HuH-7 (cell line): Measurements from ENCODE around the gene FXYD6.
"Not testable (repeated sequence)": the region's sequence is repeated elsewhere in the genome, so short reads cannot be mapped to it uniquely, and the experiment has no call there.

Experiments used
- DNase-seq: peaks from one replicate; pipeline ENCODE4 v3.0.0; 2011; ENCODE audit warnings: low spot score

FXYD6 gene

DNA sequence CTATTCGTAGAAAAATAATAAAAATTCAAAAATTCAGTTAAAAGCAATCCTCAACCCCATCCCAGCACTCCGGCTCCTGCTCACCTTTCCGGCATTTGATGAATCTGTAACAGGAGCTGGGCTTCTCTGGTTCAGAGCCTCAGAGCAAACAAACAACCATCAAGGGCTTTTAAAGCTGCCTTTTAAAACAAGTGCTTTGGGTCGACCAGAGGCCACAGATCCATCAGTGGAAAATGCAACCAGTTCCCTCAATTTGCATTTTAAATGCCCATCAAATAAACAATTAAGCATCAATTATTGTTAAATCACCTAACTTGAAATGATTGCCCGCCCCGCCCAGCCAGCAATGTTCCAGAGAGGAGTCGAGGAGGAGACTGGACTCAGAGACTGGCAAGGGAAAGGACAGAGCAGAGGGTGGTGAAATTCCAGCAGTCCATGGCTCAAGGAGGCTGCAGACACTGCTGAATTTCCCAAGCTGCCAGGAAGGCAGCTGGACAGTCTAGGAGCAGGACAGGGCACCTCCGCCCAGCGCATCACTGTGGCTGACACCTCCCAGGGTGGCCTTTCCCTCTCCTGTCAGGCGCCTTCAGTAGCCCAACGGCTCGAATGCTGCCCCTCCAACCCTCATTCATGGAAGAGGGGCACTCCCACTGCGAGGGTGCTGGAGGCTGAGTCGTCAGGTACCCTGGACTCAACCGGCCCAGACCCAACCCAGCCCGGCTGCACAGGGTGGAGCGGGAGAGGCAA is 7.5 kb downstream of the FXYD6 start:
- no peak for DNase-seq

DNA sequence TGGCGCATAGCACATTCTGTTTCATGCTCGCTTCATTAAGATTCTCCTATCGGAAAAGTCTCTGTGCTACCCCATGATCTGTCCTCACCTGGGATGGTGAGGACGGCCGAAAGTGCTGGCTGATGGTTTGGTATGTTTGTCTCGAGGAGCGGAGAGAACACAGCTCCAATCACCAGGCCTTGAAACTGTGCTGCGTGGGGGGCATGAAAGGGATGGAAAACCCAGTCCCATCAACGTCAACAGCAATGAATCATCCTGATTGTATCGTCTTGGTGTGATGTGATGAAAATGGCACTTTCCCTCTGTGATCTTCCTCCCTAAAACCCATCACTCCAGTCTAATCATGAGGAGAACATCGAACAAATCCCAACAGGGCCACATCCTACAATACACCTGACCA is 8.4 kb downstream of the FXYD6 start:
- DNase-seq: no peak

DNA sequence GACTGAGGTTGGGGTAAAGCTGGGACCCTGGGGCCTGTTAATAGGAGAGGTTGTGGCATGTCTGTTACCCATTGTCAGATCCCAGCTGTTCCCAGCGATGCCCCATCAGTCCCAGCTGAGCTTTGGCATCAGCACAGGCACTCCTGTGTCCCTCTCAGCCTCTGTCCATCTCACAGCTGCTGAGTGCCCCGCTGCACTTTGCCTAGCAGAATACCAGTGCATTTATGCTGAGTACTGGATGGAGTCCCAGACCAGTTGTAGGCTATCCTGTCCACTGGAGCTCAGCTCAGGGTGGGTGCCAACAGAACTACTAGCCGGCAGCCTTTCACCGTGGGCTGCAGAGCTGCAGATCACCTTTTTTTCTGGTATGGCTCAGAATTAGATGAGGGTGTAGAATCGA is 9.9 kb downstream of the FXYD6 start:
- no peak for DNase-seq

DNA sequence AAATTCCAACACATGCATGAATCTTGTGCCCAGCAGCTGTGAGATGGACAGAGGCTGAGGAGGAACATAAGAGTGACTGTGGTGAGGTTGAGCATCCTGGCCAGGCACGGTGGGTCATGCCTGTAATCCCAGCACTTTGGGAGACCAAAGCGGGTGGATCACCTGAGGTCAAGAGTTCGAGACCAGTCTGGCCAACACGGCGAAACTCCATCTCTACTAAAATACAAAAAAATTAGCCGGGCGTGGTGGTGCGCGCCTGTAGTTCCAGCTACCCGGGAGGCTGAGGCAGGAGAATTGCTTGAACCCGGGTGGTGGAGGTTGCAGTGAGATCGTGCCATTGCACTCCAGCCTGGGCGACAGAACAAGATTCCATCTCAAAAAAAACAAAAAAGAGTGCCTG is 10.9 kb downstream of the FXYD6 start:
- not testable (repeated sequence) for DNase-seq

DNA sequence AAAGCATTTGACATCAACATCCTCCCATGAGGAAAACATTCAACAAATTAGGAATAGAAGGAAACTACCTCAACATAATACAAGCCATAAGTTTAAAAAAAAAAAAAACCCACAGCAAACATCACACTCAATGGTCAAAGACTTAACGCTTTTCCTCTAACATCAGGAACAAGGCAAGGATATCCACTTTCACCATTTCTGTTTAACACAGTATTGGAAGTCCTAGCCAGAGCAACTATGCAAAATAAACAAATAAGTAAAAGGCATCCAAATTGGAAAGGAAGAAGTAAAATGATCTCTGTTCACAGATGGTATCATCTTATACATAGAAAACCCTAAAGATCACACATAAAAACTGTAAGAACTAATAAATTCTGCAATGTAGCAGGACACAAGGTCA is 13.1 kb downstream of the FXYD6 start:
- DNase-seq: no peak

DNA sequence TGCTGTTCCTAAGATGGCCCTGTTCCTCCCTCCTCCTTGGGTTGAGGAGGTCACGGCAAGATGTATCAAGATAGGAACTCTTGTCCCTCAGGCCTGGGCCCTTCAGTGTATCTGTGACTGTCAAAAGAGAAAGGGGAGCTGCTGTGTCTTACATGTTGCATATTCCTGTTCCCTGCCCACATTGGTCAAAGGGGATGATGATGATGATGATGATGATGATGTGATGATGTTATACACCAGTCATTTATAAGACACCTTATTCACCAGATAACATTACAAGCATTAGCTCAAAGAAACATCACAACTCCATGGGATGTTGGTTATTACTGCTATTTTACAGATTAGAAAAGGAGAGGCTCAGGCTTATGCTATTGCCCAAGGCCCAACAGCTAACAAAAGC is 13.7 kb downstream of the FXYD6 start:
- DNase-seq: no peak

DNA sequence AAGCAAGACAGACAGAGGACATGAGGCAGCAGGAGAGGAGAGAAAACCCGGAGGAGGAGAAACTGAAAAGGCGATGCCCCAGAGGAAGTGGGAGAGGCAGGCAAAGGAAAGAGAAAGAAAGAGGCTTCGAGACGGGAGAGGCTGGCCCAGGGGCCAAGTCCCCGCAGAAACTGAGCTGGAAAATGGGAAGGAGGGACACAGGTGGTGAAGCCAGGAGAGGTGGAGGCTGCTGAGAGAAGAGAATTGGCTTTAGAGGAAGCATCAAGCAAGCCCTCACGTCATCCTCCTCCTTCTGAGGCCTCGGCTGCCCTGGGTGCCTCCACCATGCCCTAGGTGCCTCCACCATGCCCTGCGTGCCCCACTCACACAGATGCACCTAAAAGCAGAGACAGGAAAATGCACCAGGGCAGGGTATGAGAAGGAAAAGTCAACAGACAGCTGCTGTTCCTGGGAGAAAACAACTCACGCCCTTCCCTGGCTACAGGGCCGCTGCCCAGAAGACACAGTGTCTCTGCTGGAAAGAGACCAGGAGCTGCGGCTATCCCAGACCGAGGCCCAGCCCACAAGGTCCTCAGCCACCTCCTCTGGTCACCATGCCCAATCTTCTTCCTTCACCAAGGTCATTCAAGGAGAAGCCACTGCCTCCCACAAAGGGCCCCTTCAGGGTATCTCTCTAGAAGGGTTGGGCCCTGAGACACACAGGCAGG is 14.3 kb downstream of the FXYD6 start:
- no peak for DNase-seq

DNA sequence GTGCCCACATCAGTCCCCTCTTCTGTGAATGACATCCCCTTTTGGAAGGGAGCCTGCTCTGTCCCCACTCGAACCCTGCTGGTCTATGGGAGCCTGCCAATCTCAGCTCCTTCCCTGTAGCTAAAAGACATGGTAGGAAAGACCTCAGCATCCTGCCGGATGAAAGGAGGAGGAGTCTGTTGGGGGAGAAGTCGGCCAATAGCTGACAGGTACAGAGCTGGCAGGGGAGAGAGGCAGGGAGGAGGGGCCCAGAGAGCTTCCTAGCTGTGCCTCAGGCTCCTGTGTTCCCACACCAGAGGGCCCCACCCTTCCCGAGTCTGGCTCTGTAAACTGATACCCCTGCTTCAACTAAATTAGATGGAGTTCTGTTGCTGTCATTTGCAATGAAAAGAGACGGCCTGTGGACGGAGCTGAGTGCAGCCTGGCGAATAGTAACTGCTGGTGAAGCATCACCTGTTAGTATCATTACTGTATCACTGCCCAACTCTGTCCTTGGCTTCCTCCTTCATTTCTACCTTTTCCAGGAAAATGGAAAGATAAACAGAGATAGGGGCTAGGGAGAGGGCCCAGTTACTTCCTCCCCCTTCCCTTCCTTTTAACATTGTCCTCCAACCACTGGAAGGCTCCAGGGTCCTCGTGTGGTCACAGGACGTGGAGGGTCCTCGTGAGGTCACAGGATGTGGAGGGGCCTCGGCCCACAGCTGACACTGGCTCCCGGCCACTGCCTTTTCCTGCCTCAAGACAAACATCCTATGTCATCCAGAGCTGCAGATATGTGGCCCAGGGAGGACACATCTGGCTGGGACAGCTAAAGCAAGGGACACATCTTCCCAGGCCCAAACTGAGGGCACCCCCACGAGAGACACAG is 15.1 kb downstream of the FXYD6 start:
- DNase-seq: no peak

DNA sequence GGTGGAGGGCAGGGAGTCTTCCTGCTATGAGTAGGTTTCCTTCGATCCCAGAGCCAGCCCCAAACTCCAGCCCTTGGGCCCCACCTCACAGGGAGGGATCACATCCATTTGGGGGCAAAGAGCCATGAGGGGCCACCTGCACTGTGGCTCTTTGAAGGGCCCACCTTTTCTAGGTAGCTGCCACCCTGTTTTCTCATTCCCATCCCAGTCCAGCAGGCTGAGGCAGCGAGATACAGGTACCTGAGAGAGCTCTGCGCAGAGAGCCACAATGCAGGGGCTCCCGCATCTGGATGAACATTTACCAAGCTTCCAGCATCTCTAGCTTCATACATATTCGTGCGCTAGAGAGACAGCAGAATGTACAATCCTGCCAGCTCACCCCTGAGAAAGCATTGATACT is 16.3 kb downstream of the FXYD6 start:
- no peak for DNase-seq

DNA sequence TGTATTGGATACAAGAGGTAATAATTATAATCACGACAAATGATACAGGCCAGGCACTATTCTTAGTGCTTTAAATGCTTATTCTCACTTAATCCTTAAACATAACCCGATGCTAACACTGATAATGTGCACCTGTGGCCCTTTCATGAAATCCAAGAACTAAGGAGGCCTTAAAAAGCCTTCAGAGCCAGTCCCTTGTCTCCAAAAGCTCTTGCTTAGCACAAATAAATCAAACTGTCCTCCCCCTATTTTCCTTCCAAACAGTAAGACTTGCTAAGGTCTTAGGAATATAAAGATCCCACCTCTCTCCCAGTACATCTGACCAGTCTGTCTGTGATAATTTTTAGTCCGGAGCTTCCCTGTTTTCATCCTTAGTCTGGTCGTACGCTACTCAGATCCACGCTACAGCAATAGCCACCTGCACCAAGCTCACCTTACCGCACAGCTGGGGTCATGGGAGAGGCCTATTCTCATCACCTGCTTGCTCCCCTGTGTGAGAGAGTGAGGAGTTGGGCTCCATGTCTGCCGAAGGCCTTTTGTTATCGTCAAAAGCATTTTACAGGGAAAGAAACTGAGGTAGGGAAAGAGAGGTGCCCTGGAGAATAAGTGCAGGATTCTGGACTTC is 16.9 kb downstream of the FXYD6 start:
- no peak for DNase-seq

DNA sequence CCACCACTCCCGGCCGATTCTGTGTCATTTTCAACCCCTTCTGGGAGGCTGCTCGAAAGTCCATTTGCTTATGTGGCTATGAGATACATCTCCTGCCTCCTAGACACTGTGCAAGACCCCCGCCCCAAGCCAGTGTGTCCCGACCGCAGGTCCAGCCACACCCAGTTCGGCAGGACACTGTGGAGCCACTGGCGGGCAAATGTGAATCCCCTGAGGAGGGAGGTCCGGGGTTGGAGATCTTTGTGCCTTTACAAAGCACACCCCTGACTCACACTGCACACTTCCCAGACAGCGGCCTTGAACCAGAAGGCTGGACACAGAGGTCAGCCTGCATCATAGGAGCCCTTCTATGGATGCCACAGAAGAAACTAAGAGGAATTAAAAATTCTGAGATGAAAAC is 17.4 kb downstream of the FXYD6 start:
- DNase-seq: no peak

DNA sequence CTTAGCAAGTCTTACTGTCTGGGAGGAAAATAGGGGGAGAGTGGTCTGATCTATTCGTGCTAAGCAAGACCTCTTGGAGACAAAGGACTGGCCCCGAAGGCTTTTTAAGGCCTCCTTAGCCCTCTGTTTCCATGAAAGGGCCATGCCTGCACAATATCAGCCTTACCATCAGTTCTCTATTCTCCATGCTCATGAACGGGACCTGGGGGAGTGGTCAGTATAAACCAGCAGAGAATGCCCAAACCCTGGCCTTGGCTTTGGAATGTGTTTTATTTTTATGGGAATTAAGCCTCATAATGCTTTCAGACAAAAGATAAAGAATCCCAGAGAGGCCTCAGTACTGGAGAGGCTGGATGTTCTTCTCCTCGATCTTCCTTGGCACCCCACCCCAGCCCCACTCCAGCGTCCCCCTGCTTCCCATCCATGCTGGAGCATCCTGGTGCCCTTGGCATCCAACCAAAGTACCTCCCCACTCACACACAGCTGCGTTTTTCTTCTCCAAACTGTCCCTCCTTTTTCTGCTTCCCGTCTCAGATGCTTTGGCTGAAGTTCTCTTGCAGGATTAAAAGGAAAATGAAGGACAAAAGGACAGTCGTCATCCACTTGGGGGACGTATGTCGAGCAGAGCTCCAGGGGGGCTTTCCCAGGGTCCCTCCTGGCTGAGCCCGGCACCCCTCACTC is 18.6 kb downstream of the FXYD6 start:
- DNase-seq: no peak

DNA sequence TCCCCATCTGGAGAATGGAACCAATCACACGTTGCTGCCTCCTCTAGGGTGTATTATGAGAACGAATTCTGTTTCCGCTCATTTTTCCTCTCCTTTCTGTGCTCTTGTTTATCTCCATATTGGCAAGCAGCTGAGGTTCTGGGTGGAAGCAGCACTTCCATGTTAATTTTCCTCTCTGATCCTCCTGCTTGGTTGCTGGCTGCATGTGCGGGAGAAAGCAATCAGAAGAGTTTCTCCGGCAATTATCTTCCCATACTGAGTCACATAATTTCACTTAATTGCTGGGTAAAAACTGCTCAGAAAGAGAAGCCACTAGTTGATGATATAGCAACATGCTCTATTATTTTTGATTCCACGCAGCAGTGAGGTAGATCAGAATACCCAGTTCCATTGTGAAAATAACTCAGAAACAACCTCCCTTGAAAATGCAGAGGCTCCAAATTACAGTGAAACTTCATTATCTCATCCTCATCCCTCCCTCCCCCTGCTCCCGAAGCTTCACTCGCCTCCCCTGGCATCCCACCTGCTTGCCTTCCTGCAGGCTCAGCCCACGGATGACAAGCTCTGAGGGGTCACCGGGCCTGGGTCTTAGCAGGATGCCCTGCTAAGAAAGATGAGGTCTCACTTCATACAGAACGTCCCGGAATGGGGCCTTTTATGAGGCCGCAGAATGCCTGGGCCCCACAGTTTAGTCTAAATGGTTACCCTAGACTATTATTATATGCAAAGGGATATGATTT is 20.4 kb downstream of the FXYD6 start:
- no peak for DNase-seq

DNA sequence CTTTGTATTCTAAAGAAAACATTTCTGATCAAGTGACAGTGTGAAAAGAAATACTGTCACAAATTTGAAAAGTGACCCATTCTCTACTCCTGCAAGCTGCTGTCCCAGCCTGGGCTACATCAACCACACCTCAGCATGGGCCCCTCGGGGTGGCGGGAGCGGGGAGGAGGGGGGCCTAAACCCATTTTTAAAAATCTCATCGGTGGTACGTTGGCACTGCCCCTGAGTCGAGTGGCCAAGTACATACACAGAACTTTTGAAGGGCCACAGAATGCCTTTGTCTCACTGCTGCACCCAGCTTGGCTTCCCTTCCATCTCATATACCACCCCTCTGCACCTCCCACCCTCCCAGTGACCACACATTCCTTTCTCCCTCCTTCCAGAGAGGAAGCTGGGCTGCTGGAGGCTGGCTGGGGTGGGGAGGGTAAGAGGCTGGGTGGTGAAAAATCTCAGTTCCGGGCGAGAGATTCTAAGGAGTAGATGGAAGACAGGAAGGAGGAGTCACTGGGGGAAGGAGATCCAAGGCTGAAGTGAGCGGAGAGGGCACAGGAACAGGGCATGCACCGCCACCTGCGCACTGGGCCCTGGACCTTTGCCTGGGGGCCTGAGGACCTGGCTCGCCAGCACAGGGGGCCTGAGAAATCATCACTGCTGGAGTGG is 21.1 kb downstream of the FXYD6 start:
- DNase-seq: no peak

DNA sequence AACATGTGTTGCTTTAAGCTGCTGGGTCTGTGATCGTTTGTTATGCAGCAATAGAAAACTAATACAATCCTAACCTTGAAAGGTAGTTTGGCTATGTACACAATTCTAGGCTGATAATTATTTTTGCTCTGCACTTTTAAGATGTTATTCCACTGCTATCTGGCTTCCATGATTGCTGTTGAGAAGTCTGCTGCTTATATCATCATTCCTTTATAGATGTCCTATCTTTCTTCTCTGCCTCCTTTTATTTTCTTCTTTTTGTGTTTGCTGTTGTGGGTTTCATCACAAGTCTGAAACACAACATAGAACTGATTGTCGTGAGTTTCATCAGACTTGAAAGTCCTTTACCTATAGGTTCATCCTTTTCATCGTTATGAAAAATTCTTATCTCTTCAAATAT is 24.1 kb downstream of the FXYD6 start:
- DNase-seq: no peak

DNA sequence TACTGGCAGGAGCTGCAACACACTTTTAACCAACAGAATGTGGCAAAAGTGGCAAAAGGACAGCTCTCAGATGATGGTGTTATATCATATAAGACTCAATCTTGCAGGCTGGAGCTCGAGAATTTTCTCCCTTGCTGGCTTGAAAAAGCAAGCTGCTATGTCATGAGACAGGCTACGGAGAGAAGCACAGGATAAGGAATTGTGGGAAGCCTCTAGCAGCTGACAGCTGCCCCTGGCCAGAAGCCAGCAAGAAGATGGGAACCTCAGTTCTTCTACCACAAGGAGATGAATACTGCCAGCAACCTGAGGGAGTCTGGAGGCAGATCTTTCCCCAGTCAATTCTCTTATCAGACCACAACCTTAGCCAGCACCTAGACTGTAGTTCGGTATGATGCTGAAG is 24.6 kb downstream of the FXYD6 start:
- no peak for DNase-seq

DNA sequence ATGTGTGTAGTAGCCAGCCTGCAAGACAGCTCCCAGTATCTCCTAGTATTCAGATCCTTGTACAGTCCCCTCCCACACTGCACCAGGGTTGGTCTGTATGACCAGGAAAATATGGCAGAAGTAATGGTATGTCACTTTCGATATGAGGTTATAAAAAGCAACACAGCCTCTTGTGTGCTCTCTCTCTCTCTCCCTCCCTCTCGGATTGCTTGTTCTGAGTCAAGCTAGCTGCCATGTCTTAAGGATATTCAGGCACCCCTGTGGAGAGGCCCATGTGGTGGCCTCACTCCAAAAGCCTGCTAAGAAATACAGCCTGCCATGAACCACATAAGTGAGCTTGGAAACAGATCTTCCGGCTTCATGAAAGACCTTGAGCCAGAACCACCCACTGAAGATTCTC is 25.4 kb downstream of the FXYD6 start:
- DNase-seq: no peak

DNA sequence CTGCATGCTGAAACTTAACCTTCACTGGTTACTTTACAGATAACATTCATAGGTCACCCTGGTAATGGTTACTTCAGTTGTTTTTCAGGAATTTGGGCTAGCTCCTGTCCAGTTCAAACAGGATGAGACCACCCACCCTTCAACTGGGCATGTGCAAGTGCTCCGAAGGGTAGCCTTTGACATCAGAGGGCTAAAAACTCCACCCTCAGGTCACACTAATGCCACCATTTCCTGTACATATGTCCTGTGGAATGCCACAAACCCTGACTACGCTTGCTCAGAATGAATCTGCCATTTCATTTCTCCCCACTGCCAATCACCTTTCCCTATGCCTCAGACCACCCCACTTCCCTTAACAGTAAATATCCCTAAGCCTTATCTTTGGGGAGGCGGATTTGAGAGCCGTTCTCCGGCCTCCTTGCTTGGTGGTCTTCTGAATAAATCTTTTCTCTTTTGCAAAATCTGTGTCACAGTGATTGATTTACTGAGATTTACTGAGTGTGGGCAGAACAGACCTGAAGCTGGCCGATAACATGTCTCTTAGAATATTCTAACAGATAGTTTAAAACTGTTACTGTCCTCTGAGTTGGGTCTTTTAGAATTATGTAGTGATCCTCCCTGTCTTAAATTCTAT is 26.6 kb downstream of the FXYD6 start:
- DNase-seq: no peak

DNA sequence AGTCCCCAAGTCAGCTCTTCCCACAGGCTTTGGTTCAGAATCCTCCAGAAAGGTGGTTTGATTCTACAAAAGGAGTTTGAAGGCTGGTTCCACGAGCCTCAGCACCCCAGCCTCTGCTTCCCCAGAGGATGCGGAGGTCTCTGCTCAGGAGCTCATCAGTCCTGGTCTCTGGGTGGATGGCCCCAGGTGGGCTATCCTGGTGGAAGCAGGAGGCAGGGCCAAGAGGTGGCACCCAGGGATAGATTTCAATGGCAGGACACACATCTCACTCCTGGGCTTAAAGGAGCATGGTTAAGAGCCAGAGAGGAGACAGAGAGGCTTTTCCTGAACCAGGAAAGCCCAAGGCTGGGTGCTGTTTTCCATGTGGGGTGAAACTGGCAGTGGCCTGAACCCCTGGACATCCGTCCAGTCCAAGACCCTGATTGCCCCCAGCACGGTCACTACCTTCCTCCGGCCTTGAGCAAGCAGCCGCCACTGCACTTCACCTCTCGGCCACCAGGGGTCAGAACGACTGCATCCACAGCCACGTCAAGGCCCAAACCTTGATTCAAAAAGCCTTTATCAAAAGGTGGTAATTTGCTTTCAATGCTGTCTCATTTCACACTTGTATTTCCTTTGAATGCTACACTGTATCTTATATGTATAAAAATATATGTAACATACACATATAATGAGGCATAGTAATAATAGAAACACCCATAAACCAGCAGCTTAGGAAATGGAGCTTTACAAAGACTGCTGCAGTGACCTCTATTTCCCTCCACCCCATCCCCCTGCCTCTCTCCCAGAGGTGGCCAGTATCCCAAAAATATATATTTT is 32.6 kb downstream of the FXYD6 start:
- peak; percentile 63 for DNase-seq
